RWPE1 (cell line): ENCODE data around the gene FOXC2.

ENCODE experiments used
- CTCF ChIA-PET: fragments of 350-600 bp; sonication (Branson Sonifier 250); formaldehyde crosslinking; extraction: SDS; loops from one replicate; lab custom pipeline; 2021; lab: Yijun Ruan, JAX
- POLR2A ChIA-PET: fragments of 400-600 bp; formaldehyde crosslinking; extraction: SDS; loops from one replicate; lab custom pipeline; 2020; ENCODE audit warnings: antibody characterized with exemption; ENCODE audit not compliant: low non-redundant PET; lab: Yijun Ruan, JAX
- DNase-seq: peaks from one replicate; pipeline ENCODE4 v3.0.0; 2012; ENCODE audit warnings: low spot score
- H3K27ac ChIP-seq: fragments of 450-650 bp; 2 replicates; pipeline ENCODE4 v1.5.1; 2017
- TF ChIP-seq, protein P1 (sequence below): fragments of 450-650 bp; conservative IDR thresholded peaks from 2 replicates; pipeline ENCODE4 v1.5.1; 2017; ENCODE audit warnings: low read depth, mild to moderate bottlenecking

The FOXC2 gene

DNA sequence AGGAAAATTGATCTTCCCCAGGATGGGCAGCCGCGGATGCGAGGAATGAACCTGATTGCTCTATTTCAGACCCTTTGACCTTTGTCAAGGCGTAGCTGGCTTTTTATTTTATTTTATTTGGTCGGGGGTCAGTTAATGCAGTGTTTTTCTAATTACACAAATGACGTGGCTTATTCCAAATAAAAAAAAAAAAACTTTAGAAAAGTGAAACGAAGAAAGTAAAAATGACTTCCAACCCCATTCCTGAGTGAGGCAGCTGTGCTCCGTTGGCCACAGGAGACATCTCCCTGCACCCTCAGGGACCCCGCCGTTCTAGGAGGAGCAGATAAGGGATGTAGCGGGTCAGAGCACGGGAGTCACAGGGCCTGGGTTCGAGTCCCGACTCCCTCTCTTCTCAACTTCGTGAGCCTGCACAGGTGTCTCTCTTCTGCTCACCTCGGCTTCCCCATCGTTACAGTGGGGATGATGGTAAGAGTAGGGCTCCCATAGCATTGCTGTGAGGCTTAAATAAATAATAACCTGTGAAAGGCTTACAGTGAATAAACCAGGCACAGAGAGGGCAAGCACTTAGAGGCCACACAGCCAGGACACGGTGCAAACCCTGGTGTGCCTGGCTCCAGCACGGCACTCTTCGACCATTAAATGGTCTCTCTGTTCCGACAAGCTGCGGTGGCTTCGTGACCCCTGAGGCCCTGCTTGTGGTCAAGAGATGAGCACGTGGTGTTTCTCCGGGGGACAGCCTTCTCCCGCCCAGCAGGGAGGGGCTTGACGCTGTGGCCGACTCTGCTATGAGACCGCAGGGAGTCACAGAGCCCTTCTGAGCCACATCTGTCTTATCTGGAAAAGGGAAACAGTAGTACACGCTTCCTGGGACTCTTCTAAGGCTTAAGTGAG lies 46.1 kb upstream of the FOXC2 start:
- H3K27ac ChIP-seq, result no peak overlapping the region
- CTCF ChIA-PET, result interaction anchor here (0.6 to 2.3 kb wide), 11 partner anchors 13 to 1833 kb away, joined by 3 to 12 read pairs (median 5); no protein-coding TSS in a partner anchor
- POLR2A ChIA-PET, result no interaction called here
- TF ChIP-seq, protein P1, sequence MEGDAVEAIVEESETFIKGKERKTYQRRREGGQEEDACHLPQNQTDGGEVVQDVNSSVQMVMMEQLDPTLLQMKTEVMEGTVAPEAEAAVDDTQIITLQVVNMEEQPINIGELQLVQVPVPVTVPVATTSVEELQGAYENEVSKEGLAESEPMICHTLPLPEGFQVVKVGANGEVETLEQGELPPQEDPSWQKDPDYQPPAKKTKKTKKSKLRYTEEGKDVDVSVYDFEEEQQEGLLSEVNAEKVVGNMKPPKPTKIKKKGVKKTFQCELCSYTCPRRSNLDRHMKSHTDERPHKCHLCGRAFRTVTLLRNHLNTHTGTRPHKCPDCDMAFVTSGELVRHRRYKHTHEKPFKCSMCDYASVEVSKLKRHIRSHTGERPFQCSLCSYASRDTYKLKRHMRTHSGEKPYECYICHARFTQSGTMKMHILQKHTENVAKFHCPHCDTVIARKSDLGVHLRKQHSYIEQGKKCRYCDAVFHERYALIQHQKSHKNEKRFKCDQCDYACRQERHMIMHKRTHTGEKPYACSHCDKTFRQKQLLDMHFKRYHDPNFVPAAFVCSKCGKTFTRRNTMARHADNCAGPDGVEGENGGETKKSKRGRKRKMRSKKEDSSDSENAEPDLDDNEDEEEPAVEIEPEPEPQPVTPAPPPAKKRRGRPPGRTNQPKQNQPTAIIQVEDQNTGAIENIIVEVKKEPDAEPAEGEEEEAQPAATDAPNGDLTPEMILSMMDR, result peak; percentile 66
- no peak for DNase-seq

DNA sequence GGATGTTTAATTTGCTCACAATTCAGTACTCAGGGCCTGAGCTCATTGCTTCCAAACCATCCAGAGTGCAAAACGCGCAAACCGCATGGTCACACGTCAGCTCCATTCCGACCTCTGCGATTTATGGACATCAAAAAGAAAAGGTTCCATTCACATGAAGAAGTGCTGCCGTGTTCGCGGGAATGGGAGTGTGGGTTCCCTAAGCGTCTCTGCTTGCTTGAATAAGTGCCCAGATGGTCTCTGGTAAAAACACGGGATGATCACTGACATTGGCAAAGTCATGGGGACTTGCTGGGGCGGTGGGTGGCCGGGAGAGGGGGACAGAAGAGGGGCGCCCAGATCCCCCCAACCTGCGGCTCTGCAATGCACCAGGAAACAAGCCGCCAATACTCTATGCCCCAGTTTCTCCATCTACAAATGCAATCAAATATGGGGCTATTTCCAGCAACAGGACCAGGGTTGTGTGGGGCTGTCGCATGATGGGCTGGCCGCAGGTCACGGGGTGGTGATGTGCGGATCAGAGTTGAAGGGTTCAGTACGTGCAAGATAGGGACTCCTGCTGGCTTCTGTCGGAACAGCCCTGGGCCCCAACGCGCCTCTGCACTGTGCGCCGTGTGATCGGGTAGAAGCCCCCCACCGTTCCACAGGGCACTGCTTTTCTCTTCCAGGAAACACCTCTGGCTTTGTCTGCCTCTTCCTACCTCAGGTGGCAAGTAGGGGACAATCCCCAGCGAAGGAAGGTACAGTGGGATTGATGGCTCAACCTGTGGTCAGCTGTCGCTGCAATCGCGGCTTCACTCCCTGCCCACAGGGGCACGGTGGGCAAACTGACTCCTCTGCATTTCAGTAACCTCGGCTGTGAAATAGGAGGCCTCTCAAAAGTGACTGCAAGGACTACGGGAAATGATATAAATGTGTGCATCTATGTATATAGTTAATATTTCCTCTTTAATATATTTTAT lies 45.1 kb upstream of the FOXC2 start:
- no peak for DNase-seq
- H3K27ac ChIP-seq, result no peak overlapping the region
- ChIA-PET POLR2A (no interaction called here), CTCF (interaction anchor here (0.5 to 2.3 kb wide), 4 partner anchors 403 to 700 kb away, joined by 3 to 12 read pairs (median 4); no protein-coding TSS in a partner anchor)
- TF ChIP-seq, protein P1, result no peak

DNA sequence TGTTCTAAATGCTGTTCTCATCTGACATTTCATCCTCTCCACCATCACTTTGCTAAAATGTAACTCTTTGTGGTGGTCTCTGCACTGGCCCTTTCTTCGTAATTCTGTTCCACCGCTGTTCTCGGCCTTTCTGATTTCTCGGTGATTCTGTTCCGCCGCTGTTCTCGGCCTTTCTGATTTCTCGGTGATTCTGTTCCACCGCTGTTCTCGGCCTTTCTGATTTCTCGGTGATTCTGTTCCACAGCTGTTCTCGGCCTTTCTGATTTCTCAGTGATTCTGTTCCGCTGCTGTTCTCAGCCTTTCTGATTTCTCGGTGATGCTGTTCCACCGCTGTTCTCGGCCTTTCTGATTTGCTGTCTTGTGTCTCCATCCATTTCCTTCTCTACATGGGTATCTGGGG lies 44.0 kb upstream of the FOXC2 start:
- CTCF ChIA-PET, result interaction anchor here (0.6 to 1.2 kb wide), 2 partner anchors 449 to 1113 kb away, joined by 4 read pairs; no protein-coding TSS in a partner anchor
- TF ChIP-seq, protein P1, result no peak
- POLR2A ChIA-PET, result no interaction called here
- no peak for DNase-seq
- H3K27ac ChIP-seq, result no peak overlapping the region

DNA sequence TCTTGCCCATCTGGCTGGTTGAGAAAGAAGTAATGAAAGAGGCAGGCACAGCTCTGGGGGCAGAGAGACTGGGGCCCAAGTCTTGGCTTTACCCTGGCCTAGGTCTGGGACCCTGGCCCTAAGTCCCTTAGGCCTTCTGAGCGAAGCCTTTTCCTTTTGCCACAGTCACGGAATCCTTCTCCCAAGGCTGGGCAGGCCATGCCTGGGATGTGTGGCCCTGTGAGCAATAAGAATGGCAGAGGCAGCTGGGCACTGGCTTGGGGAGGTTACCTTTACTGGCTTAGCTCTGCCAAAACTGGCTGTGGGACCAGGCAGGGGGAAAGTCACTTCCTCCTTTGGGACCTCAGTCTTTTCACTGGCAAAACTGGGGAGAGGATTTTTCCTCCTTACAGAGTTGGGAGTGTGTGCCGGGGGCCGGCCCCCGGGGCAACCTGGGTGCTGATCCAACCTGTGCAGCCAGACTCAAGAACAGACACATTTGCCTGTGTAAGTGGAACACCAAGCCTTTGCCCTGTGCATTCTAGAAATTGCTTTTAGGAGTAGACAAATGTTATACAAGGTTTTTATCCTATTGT lies 43.4 kb upstream of the FOXC2 start:
- H3K27ac ChIP-seq, result no peak overlapping the region
- DNase-seq, result no peak
- POLR2A ChIA-PET, result no interaction called here
- CTCF ChIA-PET, result interaction anchor here (1.2 kb wide), 1 partner anchor 450 kb away, joined by 4 read pairs; no protein-coding TSS in a partner anchor
- TF ChIP-seq, protein P1, result no peak

DNA sequence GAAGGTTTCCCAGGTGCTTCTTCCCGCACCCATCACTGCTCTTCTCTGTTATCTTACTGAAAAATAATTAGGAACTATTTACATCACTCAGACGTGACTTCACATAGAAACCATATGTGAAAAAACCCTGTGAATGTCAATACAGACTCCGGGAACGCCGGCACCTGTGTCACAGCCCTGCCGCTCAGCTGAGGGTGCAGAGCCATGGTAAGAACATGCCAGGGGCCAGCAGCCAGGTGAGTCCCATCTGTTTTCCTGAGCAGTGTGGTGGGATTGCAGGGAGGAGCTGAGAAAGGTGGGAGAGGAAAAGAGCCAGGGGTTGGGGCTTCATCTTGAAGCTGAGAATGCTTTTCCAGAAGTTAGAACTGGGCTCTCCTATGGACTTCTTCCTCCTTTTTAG lies 42.6 kb upstream of the FOXC2 start:
- ChIA-PET CTCF (no interaction called here), POLR2A (no interaction called here)
- H3K27ac ChIP-seq, result no peak overlapping the region
- TF ChIP-seq, protein P1, result no peak
- DNase-seq, result no peak

DNA sequence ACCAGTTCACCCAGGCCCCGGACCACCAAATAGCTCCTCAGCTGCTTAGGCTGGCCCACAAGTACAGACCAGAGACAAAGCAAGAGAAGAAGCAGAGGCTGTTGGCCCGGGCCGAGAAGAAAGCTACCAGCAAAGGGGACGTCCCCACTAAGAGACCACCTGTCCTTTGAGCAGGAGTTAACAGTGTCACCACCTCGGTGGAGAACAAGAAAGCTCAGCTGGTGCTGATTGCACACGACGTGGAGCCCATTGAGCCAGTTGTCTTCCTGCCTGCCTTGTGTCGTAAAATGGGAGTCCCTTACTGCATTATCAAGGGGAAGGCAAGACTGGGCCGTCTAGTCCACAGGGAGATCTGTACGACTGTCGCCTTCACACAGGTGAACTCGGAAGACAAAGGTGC lies 40.9 kb upstream of the FOXC2 start:
- no peak overlapping the region for H3K27ac ChIP-seq
- ChIA-PET CTCF (no interaction called here), POLR2A (no interaction called here)
- no peak for DNase-seq
- TF ChIP-seq, protein P1, result no peak
